ENCODE results near the gene MSI2.

MSI2 gene

GRCh38 chr17:57395721-57396321 is 139.5 kb downstream of the MSI2 start:
- DNase-seq (ENCODE audit: low spot score) = no peak

- no peak for DNase-seq (ENCODE audit: low spot score)
These were observed 140.2 kb downstream of the MSI2 start for GRCh38 chr17:57396511-57396921.

- DNase-seq (ENCODE audit: low spot score) = no peak
These were observed 141.1 kb downstream of the MSI2 start for GRCh38 chr17:57397402-57397801.

GRCh38 chr17:57399690-57400089 is 143.4 kb downstream of the MSI2 start:
- no peak for DNase-seq (ENCODE audit: low spot score)

GRCh38 chr17:57400648-57401047 is 144.3 kb downstream of the MSI2 start:
- no peak for DNase-seq (ENCODE audit: low spot score)

- DNase-seq (ENCODE audit: low spot score) = no peak
These were observed 145.5 kb downstream of the MSI2 start for GRCh38 chr17:57401556-57402488.

GRCh38 chr17:57402681-57403180 is 146.4 kb downstream of the MSI2 start:
- DNase-seq (ENCODE audit: low spot score) = no peak

- no peak for DNase-seq (ENCODE audit: low spot score)
These were observed 146.9 kb downstream of the MSI2 start for GRCh38 chr17:57403236-57403635.

GRCh38 chr17:57404073-57404472 is 147.8 kb downstream of the MSI2 start:
- no peak for DNase-seq (ENCODE audit: low spot score)

GRCh38 chr17:57404795-57405490 is 148.6 kb downstream of the MSI2 start:
- DNase-seq (ENCODE audit: low spot score) = no peak

- no peak for DNase-seq (ENCODE audit: low spot score)
These were observed 149.3 kb downstream of the MSI2 start for GRCh38 chr17:57405491-57406072.

GRCh38 chr17:57406131-57406980 is 150.0 kb downstream of the MSI2 start:
- DNase-seq (ENCODE audit: low spot score) = peak; percentile 91

GRCh38 chr17:57406981-57407286 is 150.6 kb downstream of the MSI2 start:
- DNase-seq (ENCODE audit: low spot score) = peak; percentile 60

- DNase-seq (ENCODE audit: low spot score) = peak; percentile 71
These were observed 151.2 kb downstream of the MSI2 start for GRCh38 chr17:57407287-57408070.

- DNase-seq (ENCODE audit: low spot score) = no peak
These were observed 151.9 kb downstream of the MSI2 start for GRCh38 chr17:57408071-57408811.

GRCh38 chr17:57410169-57410568 is 153.8 kb downstream of the MSI2 start:
- no peak for DNase-seq (ENCODE audit: low spot score)

- DNase-seq (ENCODE audit: low spot score) = no peak
These were observed 156.3 kb downstream of the MSI2 start for GRCh38 chr17:57412520-57413096.

GRCh38 chr17:57413848-57414651 is 157.7 kb downstream of the MSI2 start:
- no peak for DNase-seq (ENCODE audit: low spot score)

- no peak for DNase-seq (ENCODE audit: low spot score)
These were observed 159.5 kb downstream of the MSI2 start for GRCh38 chr17:57415751-57416207.

All from ecto neural progenitor cell (in vitro differentiated cells).